Activated T-helper 1 cell treated with Interleukin-2 at 50 U/mL for 16 hours (primary cell): ENCODE results near the gene RXRG.

Experiments used
- DNase-seq: peaks from one replicate; pipeline ENCODE4 v3.0.0-alpha.2; 2020; ENCODE audit warnings: low read depth

RXRG gene

DNA sequence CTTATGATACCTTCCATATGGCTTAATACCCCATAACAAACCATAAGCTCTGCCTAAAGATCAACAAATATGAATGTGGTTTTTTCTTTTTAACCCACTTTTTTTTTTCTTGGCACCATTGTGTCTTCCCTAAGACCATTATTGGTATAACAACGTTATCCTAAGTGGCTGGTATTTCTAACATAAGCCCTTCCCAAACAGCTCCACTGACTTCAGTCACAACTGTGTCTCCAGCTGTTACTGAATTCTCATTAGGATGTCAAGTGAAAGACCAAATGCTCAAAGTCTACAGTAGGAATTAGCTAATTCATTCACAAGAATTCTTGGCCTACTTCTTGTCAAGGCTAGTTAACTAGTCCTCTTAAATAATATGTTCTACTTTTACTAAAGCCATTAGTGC lies 4.2 kb upstream of the RXRG start:
- no peak for DNase-seq

DNA sequence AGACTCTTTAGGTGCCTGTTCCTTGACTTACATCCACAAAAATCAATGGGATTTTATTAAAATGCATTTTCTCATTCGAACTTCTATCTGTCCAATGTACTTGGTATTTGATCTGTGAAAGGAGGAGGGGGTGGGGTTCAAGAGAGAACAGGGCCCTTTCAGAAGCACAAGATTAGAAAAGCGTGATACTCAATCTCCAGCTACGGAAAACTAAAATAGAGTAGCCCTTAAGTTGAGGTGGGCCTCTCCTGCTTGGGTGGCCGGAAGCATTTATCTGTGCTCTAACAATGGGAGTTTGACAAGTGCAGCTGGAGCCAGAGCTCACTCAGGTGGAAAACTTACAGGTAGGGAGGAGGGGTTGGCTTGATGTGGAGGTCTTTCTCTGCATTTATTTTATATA lies 462 bp upstream of the RXRG start:
- DNase-seq: no peak

- no peak for DNase-seq
These were observed 1.2 kb downstream of the RXRG start for GRCh38 chr1:165443539-165444311.

GRCh38 chr1:165442653-165443052 lies 2.3 kb downstream of the RXRG start:
- no peak for DNase-seq

- DNase-seq: no peak
These were observed 2.9 kb downstream of the RXRG start for GRCh38 chr1:165442053-165442452.

DNA sequence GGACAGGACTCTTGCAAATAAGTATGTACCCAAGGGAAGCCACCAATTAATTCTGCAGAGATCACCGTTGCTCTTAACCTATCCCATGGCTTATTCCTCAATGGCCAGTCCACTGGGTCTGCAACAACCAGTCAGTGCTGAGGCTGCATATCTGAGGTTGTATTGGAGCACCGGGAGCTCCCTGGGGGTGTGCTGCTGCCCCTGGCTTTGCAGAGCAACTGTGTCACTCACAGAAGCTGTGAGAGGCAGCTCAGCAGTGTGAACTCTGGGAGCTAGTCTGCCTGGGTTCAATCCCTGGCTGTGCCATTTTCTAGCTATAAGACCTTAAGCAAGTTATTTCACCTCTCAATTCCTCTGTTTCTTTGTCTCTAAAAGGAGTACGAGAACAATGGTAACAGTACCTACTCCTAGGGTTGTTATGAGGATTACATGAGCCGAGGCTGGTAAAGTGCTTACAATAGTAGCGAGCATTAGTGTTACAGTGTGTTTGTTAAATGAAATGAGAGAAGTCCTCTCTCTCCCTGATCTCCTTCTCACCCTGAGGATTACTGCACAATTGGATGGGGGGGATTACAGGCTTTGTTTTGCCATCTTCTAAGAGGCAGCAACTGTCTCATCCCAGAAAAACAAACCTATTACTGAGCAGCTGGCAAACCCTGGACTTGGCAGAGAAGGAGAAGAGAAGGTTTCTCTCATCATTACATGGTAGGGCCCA lies 3.6 kb downstream of the RXRG start:
- DNase-seq: no peak

- DNase-seq: no peak
These were observed 5.6 kb downstream of the RXRG start for GRCh38 chr1:165439330-165439729.

DNA sequence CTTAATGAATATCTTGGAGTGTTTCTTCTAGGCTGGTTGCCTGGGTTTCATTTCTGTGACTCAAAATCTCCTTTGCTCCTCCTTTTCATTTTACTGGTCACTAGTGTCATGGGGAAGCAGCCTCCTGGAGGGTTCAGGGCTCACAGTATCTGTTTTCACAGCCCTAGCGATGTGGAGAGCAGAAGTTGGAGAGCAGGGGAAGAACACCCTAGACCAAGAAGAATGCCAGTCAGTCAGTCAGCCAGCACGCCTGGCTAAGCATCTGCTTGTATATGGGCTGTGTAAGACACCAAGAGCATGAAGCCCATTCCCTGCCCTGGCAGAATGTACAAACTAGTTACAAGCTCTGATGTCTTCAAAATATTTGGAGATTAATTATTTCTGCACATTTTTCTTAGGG lies 7.9 kb downstream of the RXRG start:
- DNase-seq: no peak

DNA sequence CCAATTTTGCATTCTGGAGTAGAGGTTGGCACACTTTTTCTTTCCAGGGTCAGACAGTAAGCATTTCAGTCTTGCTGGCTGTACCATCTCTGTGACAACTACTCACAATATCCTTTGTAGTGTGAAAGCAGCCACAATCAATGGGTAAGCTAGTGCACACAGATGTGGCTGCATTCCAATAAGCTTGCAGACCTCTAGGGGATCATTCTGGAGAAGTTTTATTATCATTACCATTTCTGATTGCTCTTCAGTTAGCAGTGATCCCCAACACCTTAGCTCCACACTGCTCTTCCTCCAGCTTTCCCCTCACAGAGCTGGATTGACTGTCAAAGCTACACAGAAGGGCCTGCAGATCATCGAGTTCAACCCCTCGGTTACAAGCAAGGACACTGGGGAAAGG lies 9.1 kb downstream of the RXRG start:
- no peak for DNase-seq

DNA sequence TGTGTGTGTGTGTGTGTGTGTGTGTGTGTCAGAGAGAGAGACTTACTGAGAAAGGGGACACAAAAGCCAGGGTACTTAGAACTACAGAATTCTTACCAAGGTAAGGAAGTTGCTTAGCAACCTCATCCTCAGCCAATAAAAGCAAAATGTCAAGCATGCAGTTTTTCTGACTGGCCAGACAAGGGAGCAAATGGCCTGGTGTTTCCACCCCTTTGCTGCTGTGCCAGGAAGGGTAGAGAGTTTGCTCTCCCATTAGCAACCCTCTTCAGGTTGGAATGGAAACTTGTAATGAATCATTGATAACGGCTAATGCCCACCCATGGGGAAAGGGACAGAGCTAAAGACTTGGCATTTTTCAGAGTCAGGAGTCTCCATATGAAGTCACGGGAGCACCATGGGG lies 10.6 kb downstream of the RXRG start:
- DNase-seq: no peak

GRCh38 chr1:165431079-165431478 lies 13.8 kb downstream of the RXRG start:
- no peak for DNase-seq

- DNase-seq: no peak
These were observed 18.2 kb downstream of the RXRG start for GRCh38 chr1:165426745-165427144.

DNA sequence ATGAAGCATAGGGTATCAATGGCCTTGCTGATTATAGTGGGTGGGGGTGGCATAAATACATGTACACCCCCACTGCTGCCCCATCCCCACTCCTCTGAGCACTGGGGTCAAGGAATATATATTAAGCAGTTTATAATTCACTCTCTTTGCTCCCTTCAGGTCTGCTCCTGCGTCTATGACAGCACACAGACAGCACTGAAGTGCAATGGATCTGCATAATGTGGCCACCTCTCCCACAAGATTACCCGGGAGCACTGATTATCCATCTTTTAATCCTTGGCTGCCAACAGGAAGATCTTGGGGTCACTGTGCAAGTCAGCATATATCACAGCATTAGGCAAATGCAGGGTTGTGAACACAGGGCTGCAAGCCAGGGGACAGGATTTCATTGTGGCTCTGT lies 19.3 kb downstream of the RXRG start:
- DNase-seq: no peak

DNA sequence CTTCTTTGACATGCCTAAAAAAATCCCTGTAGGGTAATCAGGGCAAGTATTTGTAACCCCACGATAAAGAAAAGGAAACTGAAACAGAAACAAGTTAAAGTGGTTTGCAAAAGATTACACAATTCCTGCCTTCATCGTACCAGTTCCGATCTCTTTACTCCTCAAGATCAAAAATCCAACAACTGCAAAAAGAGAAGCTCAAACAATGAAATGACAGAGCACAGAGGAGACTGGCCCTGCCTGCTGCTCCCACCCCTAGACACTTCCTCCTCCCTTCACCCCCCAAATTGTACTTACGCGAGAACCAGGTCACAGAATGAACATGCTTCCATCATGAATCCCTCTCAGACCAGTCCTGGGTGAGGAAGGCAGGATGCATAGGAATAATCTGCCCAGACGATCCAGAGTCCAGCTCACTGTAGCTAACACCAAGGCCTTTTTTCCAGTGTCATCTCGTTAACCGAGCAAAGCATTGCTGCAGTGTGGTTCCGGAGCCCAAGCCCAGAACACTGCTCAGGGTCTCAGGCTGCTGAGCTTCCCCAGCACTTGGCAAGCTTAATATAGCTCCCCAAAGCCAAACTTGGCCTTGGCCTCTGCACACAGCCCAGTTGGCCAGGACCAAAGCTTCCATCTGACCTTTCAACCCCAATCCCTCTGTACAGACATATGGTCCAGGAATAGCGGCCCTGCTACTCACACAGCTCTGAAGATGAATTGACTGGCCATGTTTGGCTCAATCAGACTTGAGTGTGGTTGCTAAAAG lies 20.3 kb downstream of the RXRG start:
- DNase-seq: no peak

DNA sequence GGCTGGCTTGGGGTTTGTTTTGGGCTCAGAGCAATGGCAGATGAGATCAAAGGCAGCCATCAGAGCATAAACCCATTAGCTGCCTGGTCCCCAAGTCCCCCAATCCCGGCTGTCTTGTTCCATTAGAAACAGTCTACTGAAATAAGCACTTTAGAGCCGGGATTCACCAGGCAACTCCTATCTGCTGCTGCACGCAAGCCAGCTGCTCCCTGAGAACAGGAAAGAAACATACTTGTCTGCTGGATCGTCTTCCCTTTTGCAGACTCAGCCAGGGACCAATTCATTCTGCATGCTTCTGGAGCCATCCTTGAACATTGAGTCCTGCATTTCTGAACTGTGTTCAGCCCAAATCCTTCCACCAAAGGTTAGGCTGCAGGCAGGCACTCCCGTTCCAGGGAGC lies 21.8 kb downstream of the RXRG start:
- DNase-seq: no peak

DNA sequence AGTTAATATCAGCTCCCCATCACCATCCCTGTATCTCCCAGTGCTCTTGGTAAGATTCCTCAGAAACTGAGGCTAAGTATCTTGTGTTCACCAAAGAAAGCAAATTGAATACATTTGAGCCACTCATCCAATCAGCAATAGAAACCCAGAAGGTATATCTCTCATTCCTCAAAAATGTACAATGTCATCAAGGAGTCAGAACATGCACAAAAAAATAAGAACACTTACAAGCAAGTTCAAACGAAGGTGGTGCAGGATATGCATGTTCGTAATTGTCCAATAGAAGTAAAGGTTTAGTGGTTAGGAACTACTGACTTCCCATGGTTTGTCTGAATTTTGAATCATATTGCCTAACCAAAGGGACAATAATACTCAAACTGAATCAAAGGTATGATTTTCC lies 24.3 kb downstream of the RXRG start:
- no peak for DNase-seq

DNA sequence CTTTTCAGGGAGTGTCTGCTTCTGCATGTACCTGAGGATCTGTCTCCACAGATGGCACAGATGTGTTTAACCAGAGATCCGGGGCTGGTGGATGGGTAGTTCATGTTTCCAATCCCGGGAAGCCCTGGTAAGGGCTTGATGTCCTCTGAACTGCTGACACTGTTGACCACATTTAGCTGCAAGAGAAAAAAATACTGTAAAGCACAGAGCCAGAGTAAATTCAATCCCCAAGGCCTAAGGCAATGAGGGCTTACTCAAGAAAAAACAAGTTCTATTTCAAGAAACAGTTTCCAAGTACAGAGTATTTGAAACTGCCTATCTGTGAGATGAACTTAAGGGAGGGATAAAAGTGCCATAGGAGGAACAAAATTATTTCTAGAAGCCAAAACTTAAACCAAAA lies 25.1 kb downstream of the RXRG start:
- DNase-seq: no peak

GRCh38 chr1:165418195-165418594 lies 26.7 kb downstream of the RXRG start:
- no peak for DNase-seq

GRCh38 chr1:165416876-165417275 lies 28.1 kb downstream of the RXRG start:
- no peak for DNase-seq

DNA sequence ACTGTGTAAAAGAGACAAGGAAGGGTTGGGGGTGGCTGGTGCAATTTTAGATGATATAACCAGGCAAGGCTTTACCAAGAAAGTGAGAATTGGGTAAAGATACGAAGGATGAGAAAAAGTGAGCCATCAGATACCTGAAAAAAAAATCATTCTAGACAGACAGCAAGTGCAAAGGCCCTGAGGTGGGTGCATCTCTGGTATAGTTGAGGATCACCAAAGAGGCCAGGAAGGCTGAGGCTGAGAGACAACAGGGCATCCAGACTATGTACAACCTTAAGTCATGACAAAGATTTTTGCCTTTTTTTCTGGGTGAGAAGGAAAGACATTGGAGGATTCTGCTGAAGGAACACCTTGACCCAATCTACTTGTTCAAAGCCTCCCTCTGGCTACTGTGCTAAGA lies 29.9 kb downstream of the RXRG start:
- no peak for DNase-seq

- no peak for DNase-seq
These were observed 30.3 kb downstream of the RXRG start for GRCh38 chr1:165414620-165415019.

GRCh38 chr1:165411396-165411795 lies 33.5 kb downstream of the RXRG start:
- no peak for DNase-seq
